Measurements from ENCODE around the gene EFCAB6. TPM values are rescaled to one million over a fixed set of nuclear protein-coding genes. Genes with fewer than 3 reads are reported as not detected.

Gene EFCAB6
- total RNA-seq, 1 donor from 2014 or later, result not detected

GRCh38 chr22:43543522-43544288 lies 268.4 kb downstream of the EFCAB6 start:
- Mint-ChIP-seq H3K9me3 (no peaks in the 10 kb centered on the region), H3K36me3 (ENCODE audit: low read depth) (no peaks in the 10 kb centered on the region), H3K27me3 (peaks cover 12% of the 10 kb centered on the region), H3K4me3 (no peak overlapping the region), H3K27ac (no peak overlapping the region), H3K4me1 (no peaks in the 10 kb centered on the region)
- CTCF ChIA-PET, result no interaction called here
- POLR2A ChIA-PET, result no interaction called here
- ATAC-seq (ENCODE audit: low read depth) (no peak), DNase-seq (no peak)
- intact Hi-C loops (cut with micrococcal nuclease), result no loop called here
- no peak for TF ChIP-seq CTCF (IDR thresholded peaks at IDR 0.05)

GRCh38 chr22:43542681-43543521 lies 269.2 kb downstream of the EFCAB6 start:
- DNase-seq (no peak), ATAC-seq (ENCODE audit: low read depth) (no peak)
- Mint-ChIP-seq H3K4me3 (no peak overlapping the region), H3K27ac (no peak overlapping the region), H3K27me3 (peaks cover 15% of the 10 kb centered on the region), H3K36me3 (ENCODE audit: low read depth) (no peaks in the 10 kb centered on the region), H3K4me1 (no peaks in the 10 kb centered on the region), H3K9me3 (no peaks in the 10 kb centered on the region)
- CTCF ChIA-PET, result no interaction called here
- POLR2A ChIA-PET, result no interaction called here
- no peak for TF ChIP-seq CTCF (IDR thresholded peaks at IDR 0.05)
- intact Hi-C loops (cut with micrococcal nuclease), result no loop called here

GRCh38 chr22:43541462-43542407 lies 270.4 kb downstream of the EFCAB6 start:
- no peak for TF ChIP-seq CTCF (IDR thresholded peaks at IDR 0.05)
- no peak overlapping the region for H3K27ac Mint-ChIP-seq
- DNase-seq, result no peak
- POLR2A ChIA-PET, result no interaction called here
- ATAC-seq (ENCODE audit: low read depth), result no peak
- H3K4me1 Mint-ChIP-seq, result no peaks in the 10 kb centered on the region
- H3K36me3 Mint-ChIP-seq (ENCODE audit: low read depth), result no peaks in the 10 kb centered on the region
- CTCF ChIA-PET, result no interaction called here
- no peak overlapping the region for H3K4me3 Mint-ChIP-seq
- H3K27me3 Mint-ChIP-seq, result peaks cover 16% of the 10 kb centered on the region
- intact Hi-C loops (cut with micrococcal nuclease), result no loop called here
- H3K9me3 Mint-ChIP-seq, result no peaks in the 10 kb centered on the region

GRCh38 chr22:43541022-43541421 lies 271.1 kb downstream of the EFCAB6 start:
- no peak for DNase-seq
- no peaks in the 10 kb centered on the region for H3K36me3 Mint-ChIP-seq (ENCODE audit: low read depth)
- intact Hi-C loops (cut with micrococcal nuclease), result no loop called here
- ChIA-PET CTCF (no interaction called here), POLR2A (no interaction called here)
- H3K27me3 Mint-ChIP-seq, result peaks cover 16% of the 10 kb centered on the region
- H3K27ac Mint-ChIP-seq, result no peak overlapping the region
- no peaks in the 10 kb centered on the region for H3K9me3 Mint-ChIP-seq
- H3K4me3 Mint-ChIP-seq, result no peak overlapping the region
- no peak for TF ChIP-seq CTCF (IDR thresholded peaks at IDR 0.05)
- no peak for ATAC-seq (ENCODE audit: low read depth)
- no peaks in the 10 kb centered on the region for H3K4me1 Mint-ChIP-seq
